GM12874 (cell line): ENCODE measurements around the gene MAN1C1.

Experiments used
- TF ChIP-seq, protein P1 (sequence below): IDR thresholded peaks from 2 replicates; pipeline ENCODE4 v1.5.1; 2011; ENCODE audit warnings: low read depth, mild to moderate bottlenecking, control low read depth, low read length, moderate library complexity; ENCODE audit not compliant: insufficient read depth

The MAN1C1 gene

GRCh38 chr1:25746299-25747045 lies 129.9 kb downstream of the MAN1C1 start:
- TF ChIP-seq, protein P1, sequence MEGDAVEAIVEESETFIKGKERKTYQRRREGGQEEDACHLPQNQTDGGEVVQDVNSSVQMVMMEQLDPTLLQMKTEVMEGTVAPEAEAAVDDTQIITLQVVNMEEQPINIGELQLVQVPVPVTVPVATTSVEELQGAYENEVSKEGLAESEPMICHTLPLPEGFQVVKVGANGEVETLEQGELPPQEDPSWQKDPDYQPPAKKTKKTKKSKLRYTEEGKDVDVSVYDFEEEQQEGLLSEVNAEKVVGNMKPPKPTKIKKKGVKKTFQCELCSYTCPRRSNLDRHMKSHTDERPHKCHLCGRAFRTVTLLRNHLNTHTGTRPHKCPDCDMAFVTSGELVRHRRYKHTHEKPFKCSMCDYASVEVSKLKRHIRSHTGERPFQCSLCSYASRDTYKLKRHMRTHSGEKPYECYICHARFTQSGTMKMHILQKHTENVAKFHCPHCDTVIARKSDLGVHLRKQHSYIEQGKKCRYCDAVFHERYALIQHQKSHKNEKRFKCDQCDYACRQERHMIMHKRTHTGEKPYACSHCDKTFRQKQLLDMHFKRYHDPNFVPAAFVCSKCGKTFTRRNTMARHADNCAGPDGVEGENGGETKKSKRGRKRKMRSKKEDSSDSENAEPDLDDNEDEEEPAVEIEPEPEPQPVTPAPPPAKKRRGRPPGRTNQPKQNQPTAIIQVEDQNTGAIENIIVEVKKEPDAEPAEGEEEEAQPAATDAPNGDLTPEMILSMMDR: no peak

DNA sequence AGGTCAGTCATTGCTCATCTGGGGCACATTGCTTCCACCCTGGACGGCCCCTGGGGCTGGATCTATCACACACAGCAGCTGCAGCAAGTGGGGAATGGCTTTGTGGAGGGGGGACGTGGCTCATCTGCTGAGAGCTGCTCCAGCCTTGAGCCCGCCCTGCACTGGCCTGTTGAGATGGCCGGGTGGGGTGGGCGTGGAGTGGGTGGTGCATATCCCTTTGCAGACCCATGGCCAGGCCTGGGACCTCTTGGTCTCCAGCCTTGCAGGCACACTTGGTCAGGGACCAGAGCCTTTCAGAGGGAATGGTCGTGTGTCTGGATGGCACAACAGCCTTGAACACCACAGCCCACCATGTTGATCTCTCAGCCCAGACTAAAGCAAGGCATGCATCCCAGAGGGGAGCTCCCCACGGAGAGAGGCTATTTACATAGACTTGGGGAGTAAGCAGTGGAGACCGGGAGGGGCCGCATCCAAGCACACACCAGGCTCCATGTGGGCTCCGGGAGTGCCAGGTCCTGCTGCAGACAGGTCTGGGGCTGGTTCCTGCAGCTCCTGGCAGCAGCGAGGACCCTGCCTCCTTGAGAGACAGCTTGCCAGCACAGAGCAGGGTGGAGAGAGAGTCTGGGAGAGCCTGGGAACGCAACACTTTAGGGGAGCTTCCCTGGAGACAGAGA lies 130.6 kb downstream of the MAN1C1 start:
- TF ChIP-seq, protein P1: no peak

DNA sequence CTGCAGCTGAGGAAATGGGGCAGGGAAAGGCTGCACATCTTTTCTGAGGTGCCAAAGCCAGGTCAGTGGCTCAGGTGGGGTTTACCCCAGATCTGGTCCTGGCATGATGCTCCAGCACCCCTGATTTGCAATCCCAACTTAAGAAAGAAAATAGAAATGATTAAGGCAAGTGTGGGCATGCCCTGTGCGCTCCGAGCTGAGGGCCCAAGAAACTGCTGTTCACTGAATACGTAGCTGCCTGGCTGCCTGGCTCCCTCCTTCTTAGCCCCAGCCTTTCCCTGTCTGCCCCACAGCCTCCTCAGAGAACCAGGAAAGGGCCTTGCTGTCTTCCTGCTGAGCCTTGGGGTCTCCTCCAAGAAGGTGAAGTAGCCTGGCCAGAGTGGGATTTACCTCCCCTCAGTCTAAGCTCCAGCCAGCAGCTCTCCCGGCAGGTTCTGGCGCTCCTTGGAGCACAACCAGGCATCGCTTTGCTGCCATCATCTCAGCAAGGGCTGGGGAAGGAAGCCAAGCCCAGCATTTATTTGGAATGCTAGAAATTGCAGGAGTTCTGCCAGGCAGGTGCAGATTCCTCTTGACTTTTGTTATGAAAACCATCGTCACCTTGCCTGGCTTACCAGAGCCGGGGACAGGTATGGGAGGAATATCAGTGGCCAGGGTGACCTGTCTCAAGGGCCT lies 132.1 kb downstream of the MAN1C1 start:
- TF ChIP-seq, protein P1: no peak

DNA sequence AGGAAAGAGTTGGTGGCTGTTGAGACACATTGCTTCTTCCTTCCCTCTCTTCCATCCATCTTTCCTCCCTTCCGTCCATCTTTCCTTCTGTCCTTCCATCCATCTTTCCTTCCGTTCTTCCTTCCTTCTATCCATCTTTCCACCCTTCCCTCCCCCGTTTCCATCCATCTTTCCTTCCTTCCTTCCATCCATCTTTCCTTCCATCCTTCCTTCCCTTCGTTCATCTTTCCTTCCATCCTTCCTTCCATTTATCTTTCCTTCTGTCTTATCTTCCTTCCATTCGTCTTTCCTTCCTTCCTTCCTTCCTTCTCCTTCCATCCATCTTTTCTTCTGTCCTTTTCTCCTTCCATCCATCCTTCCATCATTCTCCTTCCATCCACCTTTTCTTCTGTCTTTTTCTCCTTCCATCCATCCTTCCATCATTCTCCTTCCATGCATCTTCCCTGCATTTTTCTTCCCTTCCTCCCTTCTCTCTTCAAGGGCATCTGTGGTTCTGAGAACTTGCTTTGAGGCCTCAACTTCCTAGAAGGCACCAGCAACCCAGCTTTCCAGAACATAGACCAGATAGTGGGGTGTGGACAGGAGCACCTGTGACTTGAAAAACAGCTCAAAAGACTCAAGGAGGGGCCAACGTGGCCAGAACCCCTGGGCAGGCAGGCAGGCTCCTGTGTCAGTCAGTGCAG lies 134.5 kb downstream of the MAN1C1 start:
- TF ChIP-seq, protein P1: no peak

DNA sequence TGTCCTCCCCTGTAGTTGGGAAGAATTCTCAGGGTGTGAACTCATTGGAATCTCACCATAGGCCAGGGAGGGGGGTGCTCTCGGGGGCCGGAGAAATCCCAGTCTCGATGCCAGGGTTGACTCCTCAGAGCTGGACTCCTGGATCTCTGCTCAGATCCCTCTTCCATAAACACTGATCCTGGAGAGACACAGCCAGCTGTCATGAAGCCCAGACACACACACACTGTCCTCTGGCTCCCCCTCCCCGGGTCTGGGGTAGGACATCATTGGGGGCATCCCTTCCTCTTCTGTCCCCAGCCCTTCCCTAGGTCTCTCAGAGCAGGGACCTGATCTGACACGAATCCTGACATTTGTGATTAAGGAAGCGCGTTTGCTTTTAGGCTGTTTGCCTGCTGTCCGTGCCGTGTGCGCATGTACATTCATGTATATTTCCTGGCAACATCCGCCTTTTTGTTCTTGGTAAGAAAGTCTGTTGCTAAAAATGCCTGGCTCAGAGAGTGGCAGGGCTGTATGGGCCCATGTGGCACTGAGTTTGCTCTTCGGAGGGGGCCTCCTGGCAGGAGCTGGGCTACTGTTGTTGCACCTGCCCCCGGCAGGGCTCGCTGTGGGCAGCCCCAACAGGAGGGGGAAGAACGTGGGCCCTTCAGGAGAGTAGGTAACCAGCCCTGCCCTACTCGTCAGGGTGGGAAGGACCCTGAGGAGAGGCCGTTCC lies 138.0 kb downstream of the MAN1C1 start:
- TF ChIP-seq, protein P1: peak; percentile 45

GRCh38 chr1:25755475-25756125 lies 139.0 kb downstream of the MAN1C1 start:
- TF ChIP-seq, protein P1: no peak
